NB4 (cell line): ENCODE results near the gene ANKFN1.

Experiments used
- CTCF ChIP-seq: IDR thresholded peaks from one replicate; pipeline ENCODE4 v1.5.1; 2012; ENCODE audit warnings: low read depth, low read length
- MAX ChIP-seq: IDR thresholded peaks from 2 replicates; pipeline ENCODE4 v1.6.1; 2011; ENCODE audit warnings: low read depth, low read length

DNA sequence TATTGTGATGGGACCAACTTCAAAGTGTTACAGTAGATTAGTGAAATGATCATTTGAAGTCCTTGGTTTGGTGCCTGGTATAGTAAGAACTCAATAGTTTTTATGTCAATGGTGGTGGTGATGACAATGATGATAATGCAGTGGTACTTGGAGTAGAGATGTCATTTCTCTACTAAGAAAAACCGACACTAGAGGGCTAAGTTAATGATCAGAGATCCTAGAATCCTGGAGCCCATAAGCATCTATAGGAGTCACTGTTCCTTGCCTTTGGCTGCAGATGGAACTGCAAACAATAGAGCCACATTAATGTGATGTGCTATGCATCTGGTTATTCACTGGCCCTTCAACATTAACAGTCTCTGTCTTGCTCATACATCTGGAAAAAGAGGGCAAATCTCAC lies 103.8 kb downstream of the ANKFN1 start:
- TF ChIP-seq CTCF (no peak), MAX (no peak)
